ENCODE data around the gene NRXN3. TPM values are rescaled to one million over a fixed set of nuclear protein-coding genes. Genes with fewer than 3 reads are reported as not detected.

NRXN3 gene
- total and polyA plus RNA-seq, 2 of the 4 experiments (the other 2 are of a cell fraction), result 4.8 to 25.1 TPM

- no peaks in the 10 kb centered on the region for H3K4me1 ChIP-seq (ENCODE audit: control insufficient read depth, insufficient read depth, low read length)
- no peak for TF ChIP-seq POLR2A (IDR thresholded peaks at IDR 0.05; ENCODE audit: low read depth, low read length)
- no peak for TF ChIP-seq MXI1 (IDR thresholded peaks at IDR 0.05; ENCODE audit: borderline replicate concordance, low read depth, low read length)
- TF ChIP-seq USF2 (IDR thresholded peaks at IDR 0.05; ENCODE audit: low read depth, low read length), result no peak
- no peak for TF ChIP-seq NFE2L2 (IDR thresholded peaks at IDR 0.05; ENCODE audit: low read depth, low read length)
- no peak for TF ChIP-seq ELK1 (IDR thresholded peaks at IDR 0.05; ENCODE audit: borderline replicate concordance, low read depth, low read length)
- no peak for TF ChIP-seq RCOR1 (IDR thresholded peaks at IDR 0.05; ENCODE audit: insufficient replicate concordance, low read length)
- TF ChIP-seq CEBPB (IDR thresholded peaks at IDR 0.05; ENCODE audit: low read depth, low read length), result no peak
- no peak for TF ChIP-seq MAFK (IDR thresholded peaks at IDR 0.05; ENCODE audit: low read depth, low read length)
- no peak for TF ChIP-seq BHLHE40 (IDR thresholded peaks at IDR 0.05; ENCODE audit: low read depth, low read length)
- TF ChIP-seq RAD21 (IDR thresholded peaks at IDR 0.05; ENCODE audit: low read length), result no peak
- no peak for TF ChIP-seq MAZ (IDR thresholded peaks at IDR 0.05; ENCODE audit: borderline replicate concordance, low read depth, low read length)
- TF ChIP-seq RFX5 (IDR thresholded peaks at IDR 0.05; ENCODE audit: low read depth, low read length), result no peak
- no peak for TF ChIP-seq SMC3 (IDR thresholded peaks at IDR 0.05; ENCODE audit: low read depth, low read length)
- H4K5ac ChIP-seq (ENCODE audit: low read depth, low read length), result no peak overlapping the region
- no peak overlapping the region for H3K4me3 ChIP-seq (ENCODE audit: insufficient read depth, low read depth, low read length)
- H3K9me3 ChIP-seq (ENCODE audit: control insufficient read depth, insufficient read depth, low read length), result no peaks in the 10 kb centered on the region
- no TSS peak for BruUV-seq (replicated peaks)
- H3K9me1 ChIP-seq (ENCODE audit: insufficient read depth, low read length), result no peaks in the 10 kb centered on the region
- no peak overlapping the region for H3K4me2 ChIP-seq (ENCODE audit: low read depth, low read length)
- no peak overlapping the region for H2AK9ac ChIP-seq (replicated peaks; ENCODE audit: low read depth, low read length, poor library complexity)
- H4K8ac ChIP-seq (ENCODE audit: low read depth in 2 of 2, low read length in 2 of 2), result no peak overlapping the region
- H4K91ac ChIP-seq (ENCODE audit: insufficient read depth, low read depth, low read length), result no peak overlapping the region
- ATAC-seq (ENCODE audit: low read depth) (no peak), DNase-seq (no peak)
- H3K23ac ChIP-seq (ENCODE audit: low read depth, low read length), result no peak overlapping the region
- H2BK20ac ChIP-seq (ENCODE audit: low read depth, low read length), result no peak overlapping the region
- H2BK120ac ChIP-seq (ENCODE audit: low read depth, low read length), result no peak overlapping the region
- dilution Hi-C loops (cut with HindIII; ENCODE audit: low sequenced_read_pairs, unreplicated experiment), result no loop called here
- H3K4ac ChIP-seq (ENCODE audit: low read depth, low read length), result no peak overlapping the region
- no peak overlapping the region for H2AFZ ChIP-seq (replicated peaks; ENCODE audit: low read length, poor library complexity)
- H3K79me1 ChIP-seq (ENCODE audit: low read depth in 1 of 2, low read length in 2 of 2), result no peaks in the 10 kb centered on the region
- no peak overlapping the region for H3K27ac ChIP-seq (ENCODE audit: insufficient read depth, low read length)
- CTCF ChIA-PET, result no interaction called here
- intact Hi-C loops (cut with micrococcal nuclease), result no loop called here
- H2AK5ac ChIP-seq (ENCODE audit: low read depth, low read length), result no peak overlapping the region
- no peak overlapping the region for H2BK15ac ChIP-seq (ENCODE audit: low read depth, low read length)
- H3K27me3 ChIP-seq (ENCODE audit: control insufficient read depth, insufficient read depth, low read length), result no peaks in the 10 kb centered on the region
- POLR2A ChIA-PET (ENCODE audit: unreplicated experiment), result no interaction called here
- no peaks in the 10 kb centered on the region for H4K20me1 ChIP-seq (ENCODE audit: insufficient read depth, low read length)
- no peak overlapping the region for H3K56ac ChIP-seq (ENCODE audit: extremely low read depth, insufficient read depth, low read length)
- in situ Hi-C loops (cut with MboI; ENCODE audit: low sequenced_read_pairs), result no loop called here
- H3K18ac ChIP-seq (ENCODE audit: low read depth, low read length), result no peak overlapping the region
- no peak overlapping the region for H3K14ac ChIP-seq (replicated peaks; ENCODE audit: low read depth, low read length)
- no peak overlapping the region for H2BK5ac ChIP-seq (ENCODE audit: low read depth, low read length, poor library complexity, severe bottlenecking)
- no CpG with 5 or more reads among the region's 12 CpGs for WGBS, 2 experiments (ENCODE audit: extremely low coverage in 2 of 2, insufficient read length in 1 of 2)
- H3K36me3 ChIP-seq (ENCODE audit: control insufficient read depth, insufficient read depth, low read length), result no peaks in the 10 kb centered on the region
- no peak overlapping the region for H3K9ac ChIP-seq (ENCODE audit: low read depth, low read length)
These were observed 1691.9 kb downstream of the NRXN3 start for GRCh38 chr14:79862045-79862444.

All from IMR-90 (cell line).